Kidney (tissue), 14 donors: ENCODE measurements around the gene ANO6. TPM values are rescaled to one million over a fixed set of nuclear protein-coding genes. Genes with fewer than 3 reads are reported as not detected.

Experiments used
- DNase-seq, 5 donors: peaks; one replicate each; pipeline ENCODE4 v3.0.0-alpha.2; 2013 to 2020
- FAIRE-seq: peaks from 2 replicates; lab custom pipeline; 2012; peaks lifted over from hg19 to GRCh38; lab: Jason Lieb, UNC
- H3K27ac ChIP-seq, 2 donors: one replicate each; pipeline ENCODE4 v1.7.0; 2013; ENCODE audit warnings: low read depth in 2 of 2, low read length in 2 of 2, inconsistent platforms in 1 of 2
- H3K27me3 ChIP-seq: one replicate; pipeline ENCODE4 v1.7.1; 2013; ENCODE audit warnings: low read length, inconsistent platforms; ENCODE audit not compliant: control insufficient read depth, insufficient read depth
- H3K36me3 ChIP-seq, 3 donors: one replicate each; pipeline versions ENCODE4 v1.7.0 to v1.7.1; 2013; ENCODE audit warnings: low read length in 3 of 3, control low read depth in 1 of 3, inconsistent platforms in 1 of 3; ENCODE audit not compliant: insufficient read depth in 3 of 3, control insufficient read depth in 2 of 3
- H3K4me1 ChIP-seq, 3 donors: one replicate each; pipeline versions ENCODE4 v1.7.0 to v1.7.1; 2013; ENCODE audit warnings: low read length in 3 of 3, inconsistent platforms in 1 of 3, low read depth in 1 of 3; ENCODE audit not compliant: control insufficient read depth in 2 of 3, insufficient read depth in 2 of 3
- H3K4me3 ChIP-seq, 3 donors: one replicate each; pipeline versions ENCODE4 v1.7.0 to v1.8.1; 2013; ENCODE audit warnings: low read length in 3 of 3, control low read depth in 1 of 3, inconsistent platforms in 1 of 3
- H3K9ac ChIP-seq, 3 donors: one replicate each; pipeline versions ENCODE4 v1.7.0 to v1.7.1; 2013; ENCODE audit warnings: low read length in 3 of 3, control low read depth in 1 of 3, inconsistent platforms in 1 of 3
- H3K9me3 ChIP-seq, 3 donors: one replicate each; pipeline versions ENCODE4 v1.7.0 to v1.7.1; 2013; ENCODE audit warnings: low read length in 3 of 3, control low read depth in 1 of 3, inconsistent platforms in 1 of 3; ENCODE audit not compliant: control insufficient read depth in 2 of 3, insufficient read depth in 1 of 3
- intact Hi-C: fragments of 100-400 bp; cut with DNase I; formaldehyde crosslinking; loops from one replicate; pipeline ENCODE4 v1.11.1; 2022
- polyA plus RNA-seq: library from polyadenylated mRNA; stranded (reverse); fragments of 350-450 nt; fragmentation: Illumina TruSeq; extraction: RNeasy Lipid Tissue Mini Kit (QIAGEN cat#74804); gene quantifications from one replicate; pipeline ENCODE4 v1.2.3, GENCODE V29; 2014; ENCODE audit warnings: low read depth, low replicate concordance; ENCODE audit not compliant: insufficient read depth
- total RNA-seq: library from RNA; stranded (reverse); fragmentation: NEBNext Ultra II Directional; extraction: Animal tissue kit (Norgen Biotek cat#: 25700); gene quantifications from one replicate; pipeline ENCODE4 v1.2.1, GENCODE V29; 2021
- TF ChIP-seq, protein P1 (sequence below): IDR thresholded peaks from 3 replicates; pipeline ENCODE4 v1.5.1; 2012; ENCODE audit warnings: mild to moderate bottlenecking, moderate library complexity, borderline replicate concordance; ENCODE audit not compliant: insufficient read depth; ENCODE audit errors: extremely low read depth
- donor health status: control.
- donor health status: control.
- donor health status: control.
- donor health status: control.
- donor health status: control.
- donor health status: DM: yes; HTN: yes; CAD: no.
- donor health status: Normal renal cell carcinoma (clear cell type).

Gene ANO6
- total and polyA plus RNA-seq, 2 donors from 2014 or later, result 17.2 to 46.3 TPM

DNA sequence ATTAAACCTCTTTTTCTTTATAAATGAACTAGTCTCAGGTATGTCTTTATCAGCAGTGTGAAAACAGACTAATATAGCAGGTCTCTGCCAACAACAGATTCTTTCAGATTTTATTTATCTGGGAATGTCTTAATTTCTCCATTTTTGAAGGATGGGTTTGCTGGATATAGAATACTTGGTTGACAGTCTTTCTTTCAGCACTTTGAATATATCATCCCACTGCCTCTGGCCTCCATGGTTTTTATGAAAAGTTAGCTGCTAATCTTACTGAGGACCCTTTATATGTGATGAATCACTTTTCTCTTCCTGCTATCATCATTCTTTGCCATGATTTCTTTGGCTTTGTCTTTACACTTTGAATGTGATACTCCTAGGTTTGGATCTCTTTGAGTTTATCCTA, 148.0 kb downstream of the ANO6 start:
- H3K4me3 ChIP-seq, result no peak overlapping the region
- H3K4me1 ChIP-seq, result no peaks in the 10 kb centered on the region
- H3K27ac ChIP-seq, result no peak overlapping the region
- DNase-seq (no peak), FAIRE-seq (no peak)
- no peaks in the 10 kb centered on the region for H3K27me3 ChIP-seq
- H3K9ac ChIP-seq, result no peak overlapping the region
- intact Hi-C loops, result no loop called here
- TF ChIP-seq, protein P1, sequence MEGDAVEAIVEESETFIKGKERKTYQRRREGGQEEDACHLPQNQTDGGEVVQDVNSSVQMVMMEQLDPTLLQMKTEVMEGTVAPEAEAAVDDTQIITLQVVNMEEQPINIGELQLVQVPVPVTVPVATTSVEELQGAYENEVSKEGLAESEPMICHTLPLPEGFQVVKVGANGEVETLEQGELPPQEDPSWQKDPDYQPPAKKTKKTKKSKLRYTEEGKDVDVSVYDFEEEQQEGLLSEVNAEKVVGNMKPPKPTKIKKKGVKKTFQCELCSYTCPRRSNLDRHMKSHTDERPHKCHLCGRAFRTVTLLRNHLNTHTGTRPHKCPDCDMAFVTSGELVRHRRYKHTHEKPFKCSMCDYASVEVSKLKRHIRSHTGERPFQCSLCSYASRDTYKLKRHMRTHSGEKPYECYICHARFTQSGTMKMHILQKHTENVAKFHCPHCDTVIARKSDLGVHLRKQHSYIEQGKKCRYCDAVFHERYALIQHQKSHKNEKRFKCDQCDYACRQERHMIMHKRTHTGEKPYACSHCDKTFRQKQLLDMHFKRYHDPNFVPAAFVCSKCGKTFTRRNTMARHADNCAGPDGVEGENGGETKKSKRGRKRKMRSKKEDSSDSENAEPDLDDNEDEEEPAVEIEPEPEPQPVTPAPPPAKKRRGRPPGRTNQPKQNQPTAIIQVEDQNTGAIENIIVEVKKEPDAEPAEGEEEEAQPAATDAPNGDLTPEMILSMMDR, result no peak
- peaks cover 3 to 16% (median 7%) of the 10 kb centered on the region in 3 donors for H3K9me3 ChIP-seq
- H3K36me3 ChIP-seq, result peaks cover 0 to 4% (median 0%) of the 10 kb centered on the region in 3 donors

DNA sequence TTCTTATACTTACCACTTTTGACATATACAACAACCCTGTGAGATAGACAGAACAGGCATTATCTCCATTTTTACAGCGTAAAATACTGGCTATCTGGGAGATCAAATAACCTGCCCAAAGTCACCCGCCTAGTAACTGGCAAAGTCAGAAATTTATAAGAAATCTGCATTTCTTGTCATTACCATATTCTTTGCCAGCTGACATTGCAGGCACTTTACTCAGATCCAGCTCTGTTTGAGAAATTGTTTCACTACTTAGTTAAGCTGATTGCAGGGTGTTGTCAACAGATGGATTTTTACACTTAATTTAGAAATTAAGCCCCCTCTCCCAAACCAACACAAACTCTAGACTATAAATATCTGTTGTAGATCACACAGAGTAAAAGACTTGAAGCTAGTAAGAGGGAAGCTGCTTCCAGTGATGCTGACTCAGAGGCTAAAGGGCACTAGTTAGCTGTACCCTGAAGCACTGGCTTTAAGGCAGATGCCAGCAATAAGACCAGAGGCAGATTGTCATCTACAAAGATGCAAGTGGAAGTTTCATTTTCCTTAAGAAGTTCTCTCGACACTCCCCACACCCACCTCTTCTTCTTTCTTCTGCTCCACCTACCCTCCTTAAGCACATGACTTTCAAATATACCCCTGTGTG, 153.1 kb downstream of the ANO6 start:
- Histone ChIP-seq H3K9me3 (peaks cover 1 to 10% (median 3%) of the 10 kb centered on the region in 3 donors), H3K36me3 (peaks cover 4 to 6% (median 5%) of the 10 kb centered on the region in 3 donors), H3K4me3 (no peak overlapping the region), H3K27me3 (no peaks in the 10 kb centered on the region), H3K4me1 (no peaks in the 10 kb centered on the region), H3K9ac (no peak overlapping the region), H3K27ac (no peak overlapping the region)
- FAIRE-seq, result no peak
- DNase-seq, result no peak
- intact Hi-C loops, result no loop called here
- TF ChIP-seq, protein P1, result no peak

DNA sequence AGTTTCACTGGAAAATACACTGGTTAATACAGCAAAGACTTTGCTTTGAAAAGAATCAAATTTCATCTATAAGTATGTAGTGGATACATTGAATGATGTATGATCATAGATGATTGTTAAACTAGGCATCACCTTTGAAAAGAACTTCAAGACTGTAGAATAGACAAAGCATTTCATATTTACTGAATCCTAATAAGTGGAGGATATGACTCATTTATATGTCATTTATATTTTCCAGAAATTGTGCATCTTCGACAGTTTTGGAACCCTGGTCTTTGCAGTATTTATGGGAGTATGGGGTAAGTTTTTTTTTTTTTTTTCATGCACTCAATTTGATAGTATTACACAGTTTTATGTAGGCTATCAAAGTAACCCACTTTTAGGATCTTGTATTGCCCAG, 161.9 kb downstream of the ANO6 start:
- no peaks in the 10 kb centered on the region for H3K27me3 ChIP-seq
- H3K4me3 ChIP-seq, result no peak overlapping the region
- no peak overlapping the region for H3K9ac ChIP-seq
- H3K4me1 ChIP-seq, result no peaks in the 10 kb centered on the region
- TF ChIP-seq, protein P1, result no peak
- H3K36me3 ChIP-seq, result peaks cover 0 to 4% (median 0%) of the 10 kb centered on the region in 3 donors
- no peak for FAIRE-seq
- no peaks in the 10 kb centered on the region for H3K9me3 ChIP-seq
- DNase-seq, result no peak
- H3K27ac ChIP-seq, result no peak overlapping the region
- intact Hi-C loops, result no loop called here
